ENCODE results near the gene SERPINE3. TPM values are rescaled to one million over a fixed set of nuclear protein-coding genes. Genes with fewer than 3 reads are reported as not detected.

SERPINE3 gene
- total RNA-seq, 4 donors from 2014 or later = not detected

GRCh38 chr13:51370811-51371210, 31.3 kb downstream of the SERPINE3 start:
- in situ Hi-C loops (cut with MboI; ENCODE audit: low pct_ligation_motif_present in 1 of 4, low pct_unique_long_range_greater_than_20kb in 1 of 4, low sequenced_read_pairs in 3 of 4) = no loop called here
- WGBS, 2 donors (ENCODE audit: low coverage in 1 of 2) = 83 to 100% methylated on average over 1 to 2 of the region's 2 CpGs
- intact Hi-C loops (cut with DNase I; ENCODE audit: low total_unique reads) = no loop called here
- no peak for DNase-seq
- H3K9me3 ChIP-seq = no peaks in the 10 kb centered on the region
- H3K36me3 ChIP-seq = peaks cover 0 to 50% (median 22%) of the 10 kb centered on the region in 4 donors
- no peak overlapping the region for H3K27ac ChIP-seq
- TF ChIP-seq EP300 (IDR thresholded peaks at IDR 0.05; ENCODE audit: low read depth) (no peak), POLR2A (IDR thresholded peaks at IDR 0.05) (no peak), POLR2AphosphoS5 (IDR thresholded peaks at IDR 0.05) (no peak), CTCF (IDR thresholded peaks at IDR 0.05) (no peak)
- no peaks in the 10 kb centered on the region for H3K4me1 ChIP-seq
- no peaks in the 10 kb centered on the region for H3K27me3 ChIP-seq
- H3K4me3 ChIP-seq = no peak overlapping the region

- H3K27me3 ChIP-seq = no peaks in the 10 kb centered on the region
- intact Hi-C loops (cut with DNase I; ENCODE audit: low total_unique reads) = no loop called here
- in situ Hi-C loops (cut with MboI; ENCODE audit: low pct_ligation_motif_present in 1 of 4, low pct_unique_long_range_greater_than_20kb in 1 of 4, low sequenced_read_pairs in 3 of 4) = no loop called here
- no peaks in the 10 kb centered on the region for H3K9me3 ChIP-seq
- H3K4me1 ChIP-seq = no peaks in the 10 kb centered on the region
- DNase-seq = no peak
- WGBS, 2 donors (ENCODE audit: low coverage in 1 of 2) = 90 to 96% methylated on average over 4 to 6 of the region's 6 CpGs
- H3K27ac ChIP-seq = no peak overlapping the region
- H3K36me3 ChIP-seq = peaks cover 0 to 50% (median 21%) of the 10 kb centered on the region in 4 donors
- no peak overlapping the region for H3K4me3 ChIP-seq
- TF ChIP-seq EP300 (IDR thresholded peaks at IDR 0.05; ENCODE audit: low read depth) (no peak), CTCF (IDR thresholded peaks at IDR 0.05) (no peak), POLR2AphosphoS5 (IDR thresholded peaks at IDR 0.05) (no peak), POLR2A (IDR thresholded peaks at IDR 0.05) (no peak)
These were observed 32.4 kb downstream of the SERPINE3 start for GRCh38 chr13:51371768-51372399.

GRCh38 chr13:51373451-51373850, 34.0 kb downstream of the SERPINE3 start:
- WGBS, 2 donors (ENCODE audit: low coverage in 1 of 2) = 93 to 100% methylated on average over 2 of the region's 2 CpGs
- DNase-seq = no peak
- TF ChIP-seq POLR2AphosphoS5 (IDR thresholded peaks at IDR 0.05) (no peak), EP300 (IDR thresholded peaks at IDR 0.05; ENCODE audit: low read depth) (no peak)
- in situ Hi-C loops (cut with MboI; ENCODE audit: low pct_ligation_motif_present in 1 of 4, low pct_unique_long_range_greater_than_20kb in 1 of 4, low sequenced_read_pairs in 3 of 4) (no loop called here), intact Hi-C loops (cut with DNase I; ENCODE audit: low total_unique reads) (no loop called here)
- H3K27ac ChIP-seq = no peak overlapping the region
- H3K36me3 ChIP-seq = peaks cover 0 to 50% (median 21%) of the 10 kb centered on the region in 4 donors
- H3K4me3 ChIP-seq = no peak overlapping the region
- no peaks in the 10 kb centered on the region for H3K27me3 ChIP-seq
- no peaks in the 10 kb centered on the region for H3K9me3 ChIP-seq
- no peaks in the 10 kb centered on the region for H3K4me1 ChIP-seq

- Histone ChIP-seq H3K36me3 (peaks cover 0 to 66% (median 17%) of the 10 kb centered on the region in 4 donors), H3K4me1 (no peaks in the 10 kb centered on the region), H3K4me3 (no peak overlapping the region), H3K27ac (no peak overlapping the region), H3K27me3 (no peaks in the 10 kb centered on the region), H3K9me3 (no peaks in the 10 kb centered on the region)
- TF ChIP-seq CTCF (IDR thresholded peaks at IDR 0.05) (no peak), EP300 (IDR thresholded peaks at IDR 0.05; ENCODE audit: low read depth) (no peak), POLR2AphosphoS5 (IDR thresholded peaks at IDR 0.05) (no peak), POLR2A (IDR thresholded peaks at IDR 0.05) (no peak)
- in situ Hi-C loops (cut with MboI; ENCODE audit: low pct_ligation_motif_present in 1 of 4, low pct_unique_long_range_greater_than_20kb in 1 of 4, low sequenced_read_pairs in 3 of 4) (no loop called here), intact Hi-C loops (cut with DNase I; ENCODE audit: low total_unique reads) (no loop called here)
- WGBS, 2 donors (ENCODE audit: low coverage in 1 of 2) = 76 to 78% methylated on average over 4 of the region's 4 CpGs
- DNase-seq = no peak
These were observed 40.8 kb downstream of the SERPINE3 start for GRCh38 chr13:51380269-51380668.

GRCh38 chr13:51385114-51385513, 45.6 kb downstream of the SERPINE3 start:
- no peaks in the 10 kb centered on the region for H3K9me3 ChIP-seq
- H3K27ac ChIP-seq = no peak overlapping the region
- in situ Hi-C loops (cut with MboI; ENCODE audit: low pct_ligation_motif_present in 1 of 4, low pct_unique_long_range_greater_than_20kb in 1 of 4, low sequenced_read_pairs in 3 of 4) (no loop called here), intact Hi-C loops (cut with DNase I; ENCODE audit: low total_unique reads) (no loop called here)
- TF ChIP-seq CTCF (IDR thresholded peaks at IDR 0.05) = no peak
- TF ChIP-seq POLR2AphosphoS5 (IDR thresholded peaks at IDR 0.05) = no peak
- no peak for TF ChIP-seq POLR2A (IDR thresholded peaks at IDR 0.05)
- no peak for TF ChIP-seq EP300 (IDR thresholded peaks at IDR 0.05; ENCODE audit: low read depth)
- no peaks in the 10 kb centered on the region for H3K4me1 ChIP-seq
- H3K4me3 ChIP-seq = no peak overlapping the region
- H3K36me3 ChIP-seq = peaks cover 0 to 37% (median 8%) of the 10 kb centered on the region in 4 donors
- WGBS, 2 donors (ENCODE audit: low coverage in 1 of 2) = 90 to 94% methylated on average over 2 of the region's 2 CpGs
- no peak for DNase-seq
- H3K27me3 ChIP-seq = no peaks in the 10 kb centered on the region

Measured in transverse colon (tissue), 4 donors.